ENCODE measurements around the gene R3HDML.

R3HDML gene

DNA sequence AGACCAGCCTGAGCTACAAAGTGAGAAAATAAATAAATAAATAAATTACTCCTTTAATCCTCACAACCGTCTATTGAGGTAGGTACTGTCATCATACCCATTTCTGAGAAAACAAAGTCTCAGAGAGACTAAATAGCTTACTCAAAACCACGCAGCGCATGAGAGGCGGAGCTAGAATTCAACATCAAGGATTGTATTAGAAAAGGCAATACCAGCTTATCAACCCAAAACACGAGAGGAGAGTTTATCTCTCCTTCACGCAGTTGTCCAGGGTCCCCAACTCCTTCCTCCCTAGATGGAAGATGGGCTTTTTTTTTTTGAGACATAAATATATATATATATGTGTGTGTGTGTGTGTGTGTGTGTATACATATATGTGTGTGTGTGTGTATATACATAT lies 30.9 kb downstream of the R3HDML start:
- no peak for DNase-seq

DNA sequence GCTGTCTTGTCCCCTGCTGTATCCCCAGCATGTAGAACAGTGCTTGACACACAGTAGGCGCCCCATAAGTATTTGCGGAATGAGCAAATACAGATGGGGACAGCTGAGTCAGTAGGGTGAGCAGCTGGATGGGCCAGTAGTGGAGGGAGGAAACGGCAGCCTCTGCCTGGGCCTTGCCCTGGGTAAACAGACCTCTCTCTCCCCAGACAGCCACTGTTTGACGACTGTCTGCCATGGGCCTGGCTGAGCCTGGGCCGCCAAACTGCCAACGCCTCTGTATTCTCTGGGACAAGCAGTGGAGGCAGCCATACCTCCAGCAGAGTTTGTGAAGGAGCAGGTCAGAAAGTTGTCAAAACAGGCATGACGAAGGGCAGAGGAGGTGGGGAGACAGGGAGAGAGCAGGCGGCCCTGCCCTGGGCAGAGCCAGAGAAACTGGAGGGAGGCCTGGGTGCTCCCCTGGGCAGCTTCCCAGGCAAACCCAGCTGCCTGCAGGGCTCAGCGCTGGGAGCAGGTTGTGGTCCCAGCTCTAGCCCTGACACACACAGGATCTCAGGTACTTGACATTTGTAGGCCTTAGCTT lies 33.9 kb downstream of the R3HDML start:
- DNase-seq = no peak

DNA sequence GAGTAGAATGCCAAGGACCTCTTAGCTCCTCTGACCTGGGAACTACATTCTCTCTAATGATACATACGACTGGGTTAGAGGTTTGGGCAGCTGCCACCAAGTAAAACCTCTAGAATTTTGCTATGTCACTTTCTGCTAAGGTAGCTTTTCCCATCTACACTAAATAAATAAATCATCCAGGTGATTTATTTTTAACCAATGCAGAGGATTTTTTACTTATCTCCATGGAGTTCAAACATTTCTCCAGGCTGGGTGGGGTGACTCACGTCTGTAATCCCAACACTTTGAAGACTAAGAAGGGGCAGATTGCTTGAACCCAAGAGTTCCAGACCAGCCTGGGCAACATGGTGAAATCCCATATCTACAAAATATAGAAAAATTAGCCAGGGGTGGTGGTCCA lies 45.8 kb downstream of the R3HDML start:
- no peak for DNase-seq

DNA sequence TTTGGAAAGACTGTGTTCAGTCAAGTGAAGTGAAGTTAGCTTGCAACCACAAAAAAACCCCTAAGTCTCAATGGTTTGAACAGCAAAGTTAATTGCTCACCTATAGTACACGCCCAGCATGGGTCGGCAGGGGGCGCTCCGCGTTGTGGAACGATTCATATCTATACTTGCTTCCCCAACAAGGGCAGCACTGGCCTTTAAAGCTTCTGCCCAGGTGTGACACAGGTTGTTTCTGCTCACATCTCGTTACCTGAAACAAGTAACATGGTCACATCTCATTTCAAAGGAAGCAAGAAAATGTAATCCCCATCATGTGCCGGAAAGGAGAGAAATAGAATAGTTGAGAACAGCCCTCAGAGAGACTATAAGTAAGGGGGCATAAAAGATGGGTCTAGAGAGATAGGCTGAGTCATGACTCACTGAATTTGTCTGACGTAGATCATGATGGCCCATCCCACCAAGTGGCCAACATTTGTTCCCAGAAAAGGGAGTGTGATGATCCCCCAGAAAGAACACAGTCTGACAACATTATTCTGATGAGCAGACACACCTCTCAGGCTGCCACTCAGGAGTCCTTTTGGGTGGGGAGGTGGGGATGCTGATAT lies 47.7 kb downstream of the R3HDML start:
- peak; percentile 82 for DNase-seq

DNA sequence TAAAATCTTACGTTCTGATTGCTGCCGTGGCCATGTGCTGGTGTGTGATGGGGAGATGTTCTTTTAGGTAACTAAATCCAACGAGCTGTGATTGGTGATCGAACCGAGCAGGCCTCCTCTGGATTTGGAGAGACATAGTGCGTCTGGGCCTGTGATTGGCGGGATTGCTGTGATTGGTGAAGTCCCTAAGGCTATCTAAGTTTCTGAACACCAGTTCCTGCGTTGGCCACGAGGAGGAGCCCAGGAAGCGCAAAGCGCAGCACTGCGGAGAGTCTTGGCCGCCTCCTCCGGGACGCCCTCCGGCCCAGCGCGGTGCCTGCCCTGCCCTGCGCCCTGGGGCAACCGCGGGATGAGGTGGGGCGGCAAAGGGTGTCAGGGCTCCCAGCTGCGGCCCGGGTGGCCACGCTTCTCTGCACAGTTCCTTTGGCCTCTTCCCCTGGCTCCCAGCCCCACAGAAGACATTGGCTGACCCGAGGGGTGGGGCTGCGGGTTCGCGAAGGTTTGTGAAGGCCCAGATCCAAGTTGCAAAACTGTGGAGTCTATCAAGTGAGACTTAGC lies 51.7 kb downstream of the R3HDML start:
- peak; percentile 48 for DNase-seq

DNA sequence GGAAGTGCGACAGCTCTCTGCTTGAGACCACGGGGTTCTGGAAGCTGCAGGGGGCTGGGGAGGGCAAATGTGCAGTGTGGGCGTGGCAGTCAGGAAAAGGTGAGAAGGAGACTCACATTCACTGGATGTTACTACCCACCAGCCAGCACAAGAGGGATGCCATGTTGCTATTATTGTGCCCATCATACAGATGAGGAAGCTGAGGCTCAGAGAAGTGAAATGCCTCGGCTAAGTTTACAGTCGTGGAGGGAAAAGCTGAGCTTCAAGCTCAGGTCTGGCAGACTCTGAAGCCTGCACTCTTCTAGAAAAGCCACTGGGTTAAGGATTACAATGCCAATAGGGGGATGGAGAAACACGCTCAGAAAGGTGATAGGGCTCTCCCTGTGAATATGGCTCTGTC lies 53.0 kb downstream of the R3HDML start:
- DNase-seq = no peak

DNA sequence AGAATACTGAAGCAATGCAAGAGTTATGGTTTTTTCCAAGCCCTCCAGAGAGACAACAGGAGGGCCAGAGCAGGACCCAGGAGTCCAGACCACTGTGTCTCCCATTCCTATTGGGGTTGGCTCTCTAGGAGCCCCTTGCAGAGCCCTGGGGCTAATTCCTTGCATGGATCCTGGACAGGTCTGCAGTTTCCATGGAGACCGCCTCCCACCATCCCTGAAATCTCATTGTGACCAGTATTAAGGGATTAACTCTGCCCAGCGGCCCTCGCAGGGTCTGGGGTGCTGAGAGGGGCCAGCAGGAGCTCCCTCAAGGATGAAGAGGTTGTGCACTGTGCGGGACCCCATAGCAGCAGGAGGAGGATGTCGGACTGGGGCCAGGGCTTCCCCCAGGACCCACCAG lies 53.4 kb downstream of the R3HDML start:
- no peak for DNase-seq

DNA sequence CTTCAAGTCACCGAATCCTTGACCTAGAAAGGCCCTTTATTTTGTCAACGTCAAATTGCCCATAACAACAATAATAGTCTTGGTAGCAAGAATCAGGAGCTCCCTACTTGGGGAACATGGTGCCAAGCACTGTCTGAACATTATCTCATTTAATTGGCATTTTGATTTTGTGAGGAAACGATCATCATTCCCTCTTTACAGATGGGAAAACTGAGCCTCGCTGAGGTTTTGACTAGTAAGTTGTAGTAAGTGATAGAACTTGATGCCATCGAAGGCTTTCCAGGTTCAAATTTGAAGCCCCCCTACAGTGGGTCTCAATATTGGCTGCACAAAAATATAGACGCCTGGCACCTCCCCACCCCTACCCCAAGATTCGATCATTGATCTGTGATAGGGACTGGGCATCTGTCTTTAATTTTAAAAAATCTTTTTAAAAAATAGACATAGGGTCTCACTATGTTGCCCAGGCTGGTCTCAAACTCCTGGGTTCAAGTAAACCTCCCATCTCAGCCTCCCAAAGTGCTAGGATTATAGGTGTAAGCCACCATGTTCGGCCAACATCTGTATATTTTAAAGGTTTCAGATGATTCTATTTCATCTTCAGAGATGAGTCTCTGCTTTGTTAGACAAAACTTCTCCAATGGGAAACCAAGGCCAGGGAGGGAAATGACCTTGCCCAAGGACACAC lies 55.4 kb downstream of the R3HDML start:
- DNase-seq = no peak

DNA sequence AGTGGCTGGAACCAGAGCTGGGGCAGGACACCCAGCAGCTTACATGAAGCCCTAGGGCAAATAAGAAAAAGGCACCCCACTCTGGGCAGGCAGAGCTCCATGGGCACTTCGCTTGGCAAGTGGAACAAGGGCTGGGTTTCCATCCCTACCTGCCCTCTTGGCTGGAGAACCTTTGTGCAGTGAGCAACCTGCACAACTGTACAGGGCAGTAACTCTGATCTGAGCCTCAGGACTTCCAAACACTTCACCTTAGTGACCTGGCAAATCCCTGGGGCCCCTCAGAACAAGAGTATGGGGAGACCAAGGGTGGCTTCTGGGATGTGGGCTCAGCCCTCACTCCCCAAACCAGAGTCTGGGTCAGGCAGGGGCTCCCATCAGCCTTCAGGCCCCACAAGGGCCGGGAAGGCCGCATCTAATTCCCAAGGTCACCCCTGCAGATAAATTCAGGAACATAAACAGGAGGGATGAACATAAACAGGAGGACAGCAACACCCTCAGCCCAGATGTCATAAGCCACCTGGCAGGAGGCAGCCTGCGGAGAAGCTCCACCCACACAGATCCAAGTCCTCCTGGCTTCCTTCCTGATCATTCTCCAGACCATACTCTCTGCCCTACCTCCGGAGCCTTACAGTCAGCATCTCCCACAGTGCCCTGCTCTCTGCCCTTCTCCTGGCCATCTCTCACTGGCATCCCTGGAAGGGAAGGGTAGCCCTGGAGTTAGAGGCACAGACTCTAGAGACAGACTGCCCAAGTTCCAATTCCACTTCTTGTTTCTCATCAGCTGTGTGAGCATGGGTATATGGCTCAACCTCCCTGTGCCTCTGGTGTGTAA lies 56.1 kb downstream of the R3HDML start:
- DNase-seq = no peak

DNA sequence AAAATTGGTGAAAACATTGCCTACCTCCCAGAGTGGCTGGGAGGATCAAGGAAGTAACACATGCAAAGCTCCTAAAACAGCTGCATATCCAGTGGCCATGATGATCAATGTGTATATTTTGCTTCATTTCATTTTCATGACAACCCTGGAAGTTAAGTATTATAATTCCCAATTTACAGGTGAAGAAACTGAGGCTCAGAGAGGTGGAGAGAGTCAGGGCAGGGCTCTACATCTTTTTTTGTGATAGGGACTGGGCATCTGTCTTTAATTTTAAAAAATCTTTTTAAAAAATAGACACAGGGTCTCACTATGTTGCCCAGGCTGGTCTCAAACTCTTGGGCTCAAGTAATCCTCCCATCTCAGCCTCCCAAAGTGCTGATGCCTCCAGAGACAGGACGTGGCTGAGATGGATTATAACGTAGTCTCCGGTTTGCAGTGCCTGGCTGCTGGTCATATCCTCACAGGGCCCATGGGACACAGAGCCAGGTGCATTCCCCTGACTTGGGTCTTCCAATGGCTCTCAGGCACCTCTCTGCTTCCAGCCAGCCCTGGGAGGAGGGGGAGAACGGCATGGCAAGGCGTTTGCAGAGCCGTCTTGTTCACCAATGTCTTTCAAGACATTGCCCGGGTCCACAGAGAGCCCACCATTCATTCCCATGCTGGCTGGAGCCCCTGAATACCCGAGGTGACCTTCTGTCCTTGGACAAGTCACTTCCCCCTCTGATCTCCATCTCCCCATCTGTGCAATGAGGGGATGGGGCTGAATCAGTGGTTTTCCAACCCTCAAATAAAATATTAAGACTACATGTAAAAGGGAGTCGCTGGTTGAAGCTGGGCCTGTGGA lies 57.0 kb downstream of the R3HDML start:
- no peak for DNase-seq

DNA sequence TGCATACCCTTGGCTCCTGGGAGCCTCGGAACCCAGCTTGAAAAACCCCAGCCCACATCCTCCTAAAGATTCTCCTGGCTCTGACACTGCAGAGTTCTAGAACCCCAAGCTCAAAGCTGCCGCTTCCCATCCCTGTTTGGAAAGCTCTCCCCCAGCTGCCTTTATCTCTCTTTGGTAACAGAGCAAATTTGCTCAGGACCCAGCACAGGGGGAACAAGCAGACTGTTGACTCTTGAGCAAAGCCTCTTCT lies 57.5 kb downstream of the R3HDML start:
- DNase-seq = no peak

DNA sequence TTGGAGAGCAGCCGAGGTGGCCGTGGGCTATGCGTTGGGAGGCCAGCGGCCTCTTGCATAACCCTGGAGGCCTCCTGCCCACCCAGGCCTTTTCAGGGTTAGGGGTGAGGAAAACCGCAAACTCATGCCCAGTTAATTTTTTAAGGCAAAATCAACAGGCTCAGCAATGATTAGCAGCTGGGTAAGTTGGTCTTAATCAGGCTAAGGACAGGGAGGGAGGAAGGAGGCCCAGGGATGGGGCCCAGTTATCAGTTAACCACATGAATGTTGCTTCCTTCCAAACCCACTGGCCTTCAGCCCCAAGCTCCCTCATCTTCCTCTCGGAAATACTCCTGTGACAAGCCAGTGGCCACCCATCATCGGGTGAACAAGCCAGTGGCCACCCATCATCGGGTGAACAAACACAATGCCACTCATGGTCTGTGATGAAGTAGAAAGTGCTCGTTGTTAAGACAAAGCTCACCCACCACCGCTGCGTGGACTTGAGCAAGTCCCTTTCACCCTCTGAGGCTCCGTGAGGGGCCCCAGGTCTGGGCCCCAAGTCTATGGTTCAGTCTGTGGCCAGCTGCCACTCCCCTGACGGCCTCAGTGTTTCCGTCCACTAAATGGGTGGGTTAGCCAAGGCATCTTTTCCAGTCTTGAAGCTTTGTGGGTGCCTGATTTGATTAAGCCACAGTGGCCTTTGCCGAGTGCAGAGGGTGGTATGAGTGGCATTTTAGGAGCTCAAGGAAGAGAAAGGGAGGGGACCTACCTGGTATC lies 58.0 kb downstream of the R3HDML start:
- no peak for DNase-seq

DNA sequence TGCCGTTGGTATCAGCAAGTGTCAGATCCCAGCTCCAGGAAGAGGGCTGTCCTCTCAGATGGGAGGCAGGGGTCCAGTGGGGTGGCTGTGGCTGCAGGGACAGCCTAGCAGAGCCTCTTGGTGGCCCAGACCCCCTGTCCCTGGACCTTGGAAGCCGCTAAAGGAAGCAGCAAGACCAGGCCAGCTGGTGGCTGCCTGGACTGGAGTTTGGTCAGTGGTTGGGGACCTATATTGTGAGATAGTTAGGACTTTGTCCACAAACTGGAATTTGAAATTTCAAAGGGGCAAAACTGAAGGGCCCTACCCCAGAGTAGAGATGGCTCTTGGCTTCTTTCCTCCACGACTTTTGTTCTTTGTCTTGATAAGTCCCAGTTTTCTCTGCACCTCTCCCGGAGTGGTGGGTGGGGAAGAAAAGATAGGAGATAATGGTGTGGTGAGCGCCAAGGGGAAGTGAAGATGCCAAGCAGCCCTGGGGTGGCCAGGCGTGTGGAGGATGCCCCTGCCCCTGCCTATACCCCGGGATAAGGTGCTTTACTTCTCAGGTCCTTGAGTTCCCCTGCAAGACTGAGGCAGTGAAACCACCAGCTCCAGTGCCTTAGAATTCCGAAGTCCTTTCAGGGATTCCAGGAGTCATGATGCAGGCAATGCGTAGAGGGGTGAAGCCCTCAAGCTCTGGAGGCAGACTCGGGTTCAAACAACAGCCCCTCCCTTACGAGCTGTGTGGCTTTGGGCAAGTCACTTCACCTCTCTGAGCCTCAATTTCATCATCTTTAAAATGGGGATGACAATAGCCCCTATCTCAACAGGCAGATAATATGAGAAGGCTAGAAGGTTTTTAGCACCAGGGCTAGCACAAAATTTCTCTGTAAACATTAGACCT lies 58.9 kb downstream of the R3HDML start:
- no peak for DNase-seq

DNA sequence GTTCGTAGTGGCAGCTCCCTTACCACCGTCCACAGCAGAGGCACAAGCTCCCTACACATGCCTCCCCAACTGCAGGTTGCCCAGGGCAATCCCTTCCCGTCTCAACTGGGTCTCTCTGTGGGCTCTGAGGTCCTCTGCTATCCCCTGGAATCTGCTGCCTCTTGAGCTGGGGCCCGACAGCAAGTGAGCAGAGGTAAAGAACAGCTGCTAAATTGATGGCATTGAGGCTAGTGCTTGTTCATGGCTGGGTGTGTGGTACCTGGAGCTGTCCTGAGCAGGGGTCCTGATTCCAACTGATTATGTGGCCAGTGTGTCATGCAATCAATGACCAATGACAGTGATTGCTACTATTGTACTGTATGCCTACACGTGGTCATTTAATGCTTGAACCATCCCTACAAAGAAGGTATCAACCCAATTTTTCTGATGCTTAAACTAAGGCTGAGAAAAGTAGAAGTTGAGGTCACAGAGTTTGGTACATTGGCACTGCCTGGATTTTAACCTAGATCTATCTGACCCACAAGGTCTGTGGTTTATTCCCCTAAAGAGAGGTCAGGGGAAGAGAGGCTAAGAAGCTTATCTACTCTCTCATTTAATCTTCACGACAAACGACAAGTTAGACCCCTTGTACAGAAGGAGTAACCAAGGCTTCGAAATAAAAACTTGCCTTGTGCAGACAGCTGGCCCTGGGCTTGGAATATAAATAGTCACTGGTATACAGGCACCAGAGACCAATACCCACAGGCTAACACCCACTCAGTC lies 59.7 kb downstream of the R3HDML start:
- DNase-seq = no peak

DNA sequence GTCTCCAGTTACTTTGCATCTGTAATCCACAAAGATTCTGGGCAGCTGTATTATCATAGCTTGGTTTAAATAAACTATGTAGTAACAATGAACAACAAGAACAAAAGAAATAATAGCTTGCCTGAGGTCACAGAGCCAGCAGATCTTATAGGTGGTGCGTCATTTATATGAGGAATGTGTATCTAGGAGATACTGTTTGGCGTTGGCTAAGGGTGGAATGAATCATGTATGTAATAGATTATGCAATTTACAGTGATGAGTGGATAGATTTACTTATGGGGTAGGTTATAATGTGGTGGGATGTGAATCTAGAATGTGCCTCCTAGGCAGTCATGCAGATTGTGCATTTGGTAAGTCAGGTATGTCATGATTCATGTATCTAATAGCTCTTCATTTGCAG lies 61.5 kb downstream of the R3HDML start:
- no peak for DNase-seq

DNA sequence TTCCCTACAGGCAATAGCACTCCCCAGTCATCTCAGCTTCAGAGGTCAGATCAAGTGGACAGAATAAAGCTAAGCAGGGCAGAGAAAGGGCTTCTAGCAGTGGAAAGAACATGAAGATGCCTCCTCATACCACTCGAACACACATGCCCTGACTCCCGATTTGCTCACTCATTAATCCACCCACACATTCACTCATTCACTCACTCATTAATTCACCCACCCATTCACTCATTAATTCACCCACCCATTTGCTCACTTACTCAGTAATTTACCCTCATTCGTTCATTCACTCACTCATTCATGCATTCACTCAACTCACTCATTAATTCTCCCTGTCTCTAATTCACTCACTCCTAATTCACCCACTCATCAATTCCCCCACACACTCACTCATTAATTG lies 62.6 kb downstream of the R3HDML start:
- DNase-seq = no peak

DNA sequence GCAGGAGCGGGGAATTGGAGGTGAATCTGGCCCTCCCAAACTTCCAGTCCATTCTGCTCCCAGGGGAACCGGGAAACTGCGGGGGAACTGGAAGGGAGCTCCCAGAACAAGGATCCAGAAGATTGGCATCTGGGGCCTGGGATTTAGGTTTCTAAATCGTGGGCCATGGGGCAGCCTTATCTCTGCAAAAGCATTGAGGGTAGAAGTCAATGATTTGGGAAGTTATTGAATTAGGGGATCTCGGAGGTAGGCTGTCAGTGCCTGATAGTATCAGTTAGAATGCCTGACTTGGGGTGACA lies 63.8 kb downstream of the R3HDML start:
- no peak for DNase-seq

All from activated T-cell treated with anti-CD3 and anti-CD28 coated beads for 4 hours (primary cell).